Cardiac fibroblast (primary cell): ENCODE measurements around the gene ANKLE2.

ENCODE experiments used
- DNase-seq, 2 donors: peaks; one replicate each; pipeline versions ENCODE4 v3.0.0 to v3.0.0-alpha.2; 2010; ENCODE audit warnings: low read depth in 2 of 2
- H3K4me3 ChIP-seq, 2 donors: replicated peaks in 1 of 2; 1 replicate in 1 of 2; 2 replicates in 1 of 2; pipeline ENCODE4 v1.5.1; 2011; ENCODE audit warnings: low read depth in 2 of 2, low read length in 2 of 2, mild to moderate bottlenecking in 2 of 2, moderate library complexity in 1 of 2
- TF ChIP-seq, protein P1 (sequence below): IDR thresholded peaks from one replicate; pipeline ENCODE4 v1.5.1; 2011; ENCODE audit warnings: low read depth, mild to moderate bottlenecking, low read length, inconsistent platforms

The ANKLE2 gene

DNA sequence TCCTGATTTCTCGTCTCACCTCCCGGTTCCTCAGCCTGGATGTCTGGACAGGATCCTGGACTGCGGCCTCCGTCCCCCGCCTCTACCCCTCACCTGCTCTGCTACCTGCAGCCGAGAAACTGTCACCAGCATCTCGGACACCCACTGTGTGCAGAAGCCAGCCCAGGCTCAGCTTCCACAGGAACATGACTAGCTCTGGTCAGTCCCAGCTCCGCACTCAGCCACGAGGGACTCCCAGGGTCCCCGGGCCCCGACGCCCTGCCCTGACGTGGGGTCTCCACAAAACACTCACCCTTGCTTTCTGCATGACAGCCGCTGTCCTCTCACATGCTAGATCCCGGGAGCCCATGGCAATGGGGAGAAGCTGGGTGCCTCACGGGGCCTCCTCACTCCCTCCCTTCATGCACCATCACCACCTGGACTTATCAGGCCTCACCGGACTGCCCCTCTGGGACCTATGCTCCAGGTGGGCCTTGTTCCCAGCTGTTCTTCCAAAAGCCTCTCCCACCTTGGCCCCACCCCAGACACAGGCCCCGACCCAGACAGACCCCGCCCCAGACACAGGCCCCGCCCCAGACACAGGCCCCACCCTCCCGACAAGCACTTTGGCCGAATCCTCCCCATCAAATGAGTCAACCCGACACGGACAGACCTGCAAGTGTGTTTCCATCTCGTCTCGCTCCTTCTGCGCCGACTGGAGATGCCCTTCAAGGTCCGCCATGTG lies 26.9 kb upstream of the ANKLE2 start:
- DNase-seq: no peak
- no peak overlapping the region for H3K4me3 ChIP-seq
- TF ChIP-seq, protein P1, sequence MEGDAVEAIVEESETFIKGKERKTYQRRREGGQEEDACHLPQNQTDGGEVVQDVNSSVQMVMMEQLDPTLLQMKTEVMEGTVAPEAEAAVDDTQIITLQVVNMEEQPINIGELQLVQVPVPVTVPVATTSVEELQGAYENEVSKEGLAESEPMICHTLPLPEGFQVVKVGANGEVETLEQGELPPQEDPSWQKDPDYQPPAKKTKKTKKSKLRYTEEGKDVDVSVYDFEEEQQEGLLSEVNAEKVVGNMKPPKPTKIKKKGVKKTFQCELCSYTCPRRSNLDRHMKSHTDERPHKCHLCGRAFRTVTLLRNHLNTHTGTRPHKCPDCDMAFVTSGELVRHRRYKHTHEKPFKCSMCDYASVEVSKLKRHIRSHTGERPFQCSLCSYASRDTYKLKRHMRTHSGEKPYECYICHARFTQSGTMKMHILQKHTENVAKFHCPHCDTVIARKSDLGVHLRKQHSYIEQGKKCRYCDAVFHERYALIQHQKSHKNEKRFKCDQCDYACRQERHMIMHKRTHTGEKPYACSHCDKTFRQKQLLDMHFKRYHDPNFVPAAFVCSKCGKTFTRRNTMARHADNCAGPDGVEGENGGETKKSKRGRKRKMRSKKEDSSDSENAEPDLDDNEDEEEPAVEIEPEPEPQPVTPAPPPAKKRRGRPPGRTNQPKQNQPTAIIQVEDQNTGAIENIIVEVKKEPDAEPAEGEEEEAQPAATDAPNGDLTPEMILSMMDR: no peak

DNA sequence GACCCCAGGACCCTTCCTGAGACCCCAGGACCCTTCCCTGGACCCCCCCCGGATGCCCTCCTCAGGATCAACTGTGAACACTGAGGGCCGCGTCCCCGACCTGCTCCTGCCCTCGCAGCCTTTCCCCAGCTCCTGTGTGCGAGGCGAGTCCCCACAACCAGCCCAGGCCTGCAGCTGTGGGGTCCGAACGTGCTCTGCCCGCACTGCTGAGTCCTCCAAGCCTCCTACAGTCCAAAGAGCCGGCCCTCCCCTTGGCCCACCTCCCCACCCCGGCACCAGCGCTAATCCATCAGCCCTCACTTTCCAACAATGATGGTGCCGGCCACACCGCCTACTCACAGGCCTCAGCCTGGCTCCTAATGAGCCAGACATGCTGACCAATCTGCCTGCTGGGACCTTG lies 26.2 kb upstream of the ANKLE2 start:
- TF ChIP-seq, protein P1: no peak
- no peak overlapping the region for H3K4me3 ChIP-seq
- DNase-seq: no peak

DNA sequence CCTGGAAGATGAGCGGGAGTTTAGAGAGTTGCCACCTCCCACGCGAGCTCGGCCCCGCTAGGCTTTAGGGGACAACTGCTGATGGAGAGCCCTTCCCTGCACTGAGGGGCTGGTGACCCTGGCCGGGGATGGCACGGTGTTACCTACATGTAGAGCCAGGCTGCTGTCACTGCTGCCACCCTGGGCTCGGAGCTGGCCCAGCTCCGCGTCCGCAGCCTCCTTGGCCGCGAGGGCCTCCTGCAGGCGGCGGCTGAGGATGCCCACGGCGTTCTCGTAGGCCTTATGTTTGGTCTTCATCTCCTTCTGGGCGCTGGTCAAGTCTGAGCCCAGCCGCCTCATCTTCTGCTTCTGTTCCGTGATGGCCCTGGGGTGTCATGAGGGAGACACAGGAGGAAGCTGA lies 24.6 kb upstream of the ANKLE2 start:
- TF ChIP-seq, protein P1: no peak
- no peak overlapping the region for H3K4me3 ChIP-seq
- DNase-seq: no peak

DNA sequence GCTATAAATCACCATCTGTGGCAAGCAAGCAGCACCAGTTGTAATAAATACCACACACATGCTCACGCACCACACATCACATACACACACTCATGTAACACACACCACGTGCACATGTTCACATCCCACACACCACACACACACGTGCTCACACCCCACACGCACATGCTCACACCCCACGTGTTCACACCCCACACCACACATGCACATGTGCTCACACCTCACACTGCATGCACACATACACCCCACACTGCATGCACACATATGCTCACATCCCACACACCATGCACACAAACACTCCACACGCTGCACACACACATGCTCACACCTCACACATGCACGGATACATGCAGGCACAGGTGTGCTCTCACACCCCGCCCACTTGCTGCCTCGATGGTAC lies 22.9 kb upstream of the ANKLE2 start:
- DNase-seq: no peak
- TF ChIP-seq, protein P1: no peak
- no peak overlapping the region for H3K4me3 ChIP-seq

DNA sequence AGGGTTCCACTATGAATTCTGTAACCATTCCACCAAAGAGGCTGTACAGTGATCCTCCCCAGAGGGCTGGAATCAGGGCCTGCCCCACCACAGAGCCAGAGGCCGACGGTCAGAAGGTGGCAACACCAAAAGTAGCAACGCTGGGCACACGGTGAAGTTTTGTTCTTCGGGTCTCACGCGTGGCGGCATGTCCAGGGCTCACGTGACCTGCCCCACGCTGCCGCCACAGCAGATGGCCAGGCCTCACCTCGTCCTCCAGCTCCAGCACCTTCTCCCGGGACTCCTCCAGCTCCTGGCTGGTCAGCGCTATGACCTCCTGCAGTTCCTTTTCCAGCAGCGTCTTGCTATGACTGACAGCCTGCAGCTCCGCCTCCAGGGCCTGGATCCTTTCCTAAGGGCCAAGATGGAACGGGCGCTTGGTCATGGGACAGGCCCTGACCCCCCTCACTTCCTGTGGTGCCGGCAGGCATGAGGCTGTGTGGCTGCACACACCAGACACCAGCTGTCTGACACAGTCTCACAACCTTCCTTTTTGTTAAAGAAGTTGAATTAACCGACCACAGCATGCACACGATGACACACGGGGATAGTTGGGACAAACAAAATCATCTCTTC lies 22.4 kb upstream of the ANKLE2 start:
- TF ChIP-seq, protein P1: no peak
- DNase-seq: no peak
- no peak overlapping the region for H3K4me3 ChIP-seq

DNA sequence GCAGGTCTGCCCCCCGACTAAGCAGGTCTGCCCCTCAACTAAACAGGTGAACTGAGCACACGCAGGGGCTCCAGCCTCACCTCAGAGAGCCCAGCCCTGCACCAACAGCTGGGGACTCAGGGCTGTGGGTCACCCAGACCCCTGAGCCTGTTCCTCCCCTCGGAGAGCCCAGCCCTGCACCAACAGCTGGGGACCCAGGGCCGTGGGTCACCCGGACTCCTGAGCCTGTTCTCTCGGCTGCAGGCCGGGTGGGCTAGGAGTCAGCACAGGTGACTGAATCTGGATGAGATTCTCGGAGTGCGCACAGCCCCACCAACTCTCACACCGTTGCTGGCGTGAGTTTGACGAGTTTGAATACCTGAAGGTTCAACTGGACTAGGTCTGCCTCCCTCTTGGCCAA lies 20.3 kb upstream of the ANKLE2 start:
- H3K4me3 ChIP-seq: no peak overlapping the region
- TF ChIP-seq, protein P1: no peak
- no peak for DNase-seq
